Tibial artery (tissue), 4 donors: ENCODE measurements around the gene STAC3.

Source experiments
- DNase-seq, 2 donors: peaks; one replicate each; pipeline ENCODE4 v3.0.0-alpha.2; 2019
- H3K27ac ChIP-seq, 2 donors: fragments of 200-600 bp; sonication (generic) in 1 of 2; 1 replicate in 1 of 2; 2 replicates in 1 of 2; pipeline ENCODE4 v1.5.1; 2018 to 2019; ENCODE audit warnings: mild to moderate bottlenecking in 1 of 2
- H3K27me3 ChIP-seq, 2 donors: fragments of 200-600 bp; sonication (generic) in 1 of 2; one replicate each; pipeline versions ENCODE4 v1.5.1 to v1.6.0; 2016 to 2019
- H3K36me3 ChIP-seq, 3 donors: fragments of 200-600 bp; sonication (generic) in 2 of 3; one replicate each; pipeline ENCODE4 v1.5.1; 2016 to 2019; ENCODE audit warnings: mild to moderate bottlenecking in 2 of 3
- H3K4me1 ChIP-seq, 4 donors: fragments of 200-600 bp; sonication (generic) in 2 of 4; 1 replicate in 3 of 4; 2 replicates in 1 of 4; pipeline ENCODE4 v1.5.1; 2016 to 2019
- H3K4me3 ChIP-seq, 2 donors: fragments of 200-600 bp; sonication (generic) in 1 of 2; 1 replicate in 1 of 2; 2 replicates in 1 of 2; pipeline ENCODE4 v1.5.1; 2018 to 2019; ENCODE audit warnings: mild to moderate bottlenecking in 2 of 2
- H3K9me3 ChIP-seq, 3 donors: fragments of 200-600 bp; sonication (generic) in 1 of 3; one replicate each; pipeline ENCODE4 v1.5.1; 2016 to 2019
- CTCF ChIP-seq, 2 experiments: fragments of 200-600 bp in 1 of 2; fragments of 450-650 bp in 1 of 2; IDR thresholded peaks; one replicate each; pipeline ENCODE4 v1.5.1; 2017 to 2019; ENCODE audit warnings: antibody characterized with exemption in 2 of 2, mild to moderate bottlenecking in 1 of 2, moderate library complexity in 1 of 2
- intact Hi-C: fragments of 100-400 bp; cut with DNase I; formaldehyde crosslinking; loops from one replicate; pipeline ENCODE4 v1.15.0; 2023; ENCODE audit warnings: low total_unique reads

The STAC3 gene

GRCh38 chr12:57196439-57196838 is 54.5 kb downstream of the STAC3 start:
- no peaks in the 10 kb centered on the region for H3K4me1 ChIP-seq
- intact Hi-C loops: no loop called here
- TF ChIP-seq CTCF (IDR thresholded peaks at IDR 0.05): no peak
- no peak for DNase-seq
- no peaks in the 10 kb centered on the region for H3K9me3 ChIP-seq
- H3K27me3 ChIP-seq: no peaks in the 10 kb centered on the region
- no peak overlapping the region for H3K4me3 ChIP-seq
- H3K36me3 ChIP-seq: peaks cover 100% of the 10 kb centered on the region in 3 donors
- H3K27ac ChIP-seq: no peak overlapping the region

GRCh38 chr12:57195611-57196371 is 55.2 kb downstream of the STAC3 start:
- H3K36me3 ChIP-seq: peaks cover 100% of the 10 kb centered on the region in 3 donors
- no peaks in the 10 kb centered on the region for H3K4me1 ChIP-seq
- no peak for DNase-seq
- H3K27ac ChIP-seq: no peak overlapping the region
- H3K9me3 ChIP-seq: no peaks in the 10 kb centered on the region
- TF ChIP-seq CTCF (IDR thresholded peaks at IDR 0.05): no peak
- H3K4me3 ChIP-seq: no peak overlapping the region
- H3K27me3 ChIP-seq: no peaks in the 10 kb centered on the region
- intact Hi-C loops: no loop called here

GRCh38 chr12:57195186-57195585 is 55.8 kb downstream of the STAC3 start:
- intact Hi-C loops: no loop called here
- Histone ChIP-seq H3K27ac (no peak overlapping the region), H3K27me3 (no peaks in the 10 kb centered on the region), H3K36me3 (peaks cover 100% of the 10 kb centered on the region in 3 donors), H3K4me1 (no peaks in the 10 kb centered on the region), H3K4me3 (no peak overlapping the region), H3K9me3 (no peaks in the 10 kb centered on the region)
- DNase-seq: no peak
- no peak for TF ChIP-seq CTCF (IDR thresholded peaks at IDR 0.05)

- Histone ChIP-seq H3K27ac (no peak overlapping the region), H3K27me3 (no peaks in the 10 kb centered on the region), H3K36me3 (peaks cover 99 to 100% (median 100%) of the 10 kb centered on the region in 3 donors), H3K9me3 (no peaks in the 10 kb centered on the region), H3K4me3 (no peak overlapping the region), H3K4me1 (no peaks in the 10 kb centered on the region)
- intact Hi-C loops: no loop called here
- no peak for DNase-seq
- no peak for TF ChIP-seq CTCF (IDR thresholded peaks at IDR 0.05)
These were observed 56.7 kb downstream of the STAC3 start for GRCh38 chr12:57194253-57194652.

- no peak for DNase-seq
- Histone ChIP-seq H3K4me1 (no peaks in the 10 kb centered on the region), H3K9me3 (no peaks in the 10 kb centered on the region), H3K4me3 (no peak overlapping the region), H3K36me3 (peaks cover 99 to 100% (median 100%) of the 10 kb centered on the region in 3 donors), H3K27ac (no peak overlapping the region), H3K27me3 (no peaks in the 10 kb centered on the region)
- intact Hi-C loops: no loop called here
- no peak for TF ChIP-seq CTCF (IDR thresholded peaks at IDR 0.05)
These were observed 57.2 kb downstream of the STAC3 start for GRCh38 chr12:57193706-57194245.
